Measurements from ENCODE around the gene C10orf71. TPM values are rescaled to one million over a fixed set of nuclear protein-coding genes. Genes with fewer than 3 reads are reported as not detected.

Gene C10orf71
- total RNA-seq, 1 experiment from 2014 or later: not detected

- no peak for DNase-seq (ENCODE audit: low spot score)
Observed at GRCh38 chr10:49312246-49312869, 13.4 kb downstream of the C10orf71 start.

- no peak for DNase-seq (ENCODE audit: low spot score)
Observed at GRCh38 chr10:49313501-49314070, 14.6 kb downstream of the C10orf71 start.

GRCh38 chr10:49314806-49315205, 15.8 kb downstream of the C10orf71 start:
- DNase-seq (ENCODE audit: low spot score): no peak

- DNase-seq (ENCODE audit: low spot score): no peak
Observed at GRCh38 chr10:49318028-49318427, 19.1 kb downstream of the C10orf71 start.

- no peak for DNase-seq (ENCODE audit: low spot score)
Observed at GRCh38 chr10:49318755-49319154, 19.8 kb downstream of the C10orf71 start.

- no peak for DNase-seq (ENCODE audit: low spot score)
Observed at GRCh38 chr10:49319206-49319605, 20.2 kb downstream of the C10orf71 start.

- no peak for DNase-seq (ENCODE audit: low spot score)
Observed at GRCh38 chr10:49320191-49320590, 21.2 kb downstream of the C10orf71 start.

- no peak for DNase-seq (ENCODE audit: low spot score)
Observed at GRCh38 chr10:49321021-49321420, 22.1 kb downstream of the C10orf71 start.

GRCh38 chr10:49322371-49323170, 23.6 kb downstream of the C10orf71 start:
- DNase-seq (ENCODE audit: low spot score): no peak

- DNase-seq (ENCODE audit: low spot score): no peak
Observed at GRCh38 chr10:49323171-49323895, 24.4 kb downstream of the C10orf71 start.

GRCh38 chr10:49323896-49324270, 24.9 kb downstream of the C10orf71 start:
- no peak for DNase-seq (ENCODE audit: low spot score)

GRCh38 chr10:49324711-49325110, 25.7 kb downstream of the C10orf71 start:
- peak; percentile 25 for DNase-seq (ENCODE audit: low spot score)

- DNase-seq (ENCODE audit: low spot score): no peak
Observed at GRCh38 chr10:49325131-49325915, 26.4 kb downstream of the C10orf71 start.

GRCh38 chr10:49325916-49326783, 27.2 kb downstream of the C10orf71 start:
- DNase-seq (ENCODE audit: low spot score): no peak

GRCh38 chr10:49327036-49327813, 28.3 kb downstream of the C10orf71 start:
- DNase-seq (ENCODE audit: low spot score): no peak

GRCh38 chr10:49328401-49329145, 29.6 kb downstream of the C10orf71 start:
- no peak for DNase-seq (ENCODE audit: low spot score)

GRCh38 chr10:49329146-49329505, 30.2 kb downstream of the C10orf71 start:
- DNase-seq (ENCODE audit: low spot score): no peak

- DNase-seq (ENCODE audit: low spot score): no peak
Observed at GRCh38 chr10:49330127-49330665, 31.2 kb downstream of the C10orf71 start.

GRCh38 chr10:49331431-49331830, 32.5 kb downstream of the C10orf71 start:
- DNase-seq (ENCODE audit: low spot score): no peak
